Gastroesophageal sphincter (tissue), 3 donors: ENCODE results near the gene CACNA2D3.

Experiments
- CTCF ChIP-seq, 4 experiments: fragments of 200-600 bp in 2 of 4; fragments of 450-650 bp in 2 of 4; sonication (generic) in 1 of 4; IDR thresholded peaks; one replicate each; pipeline ENCODE4 v1.5.1; 2017 to 2019; ENCODE audit warnings: antibody characterized with exemption in 4 of 4, mild to moderate bottlenecking in 2 of 4, moderate library complexity in 2 of 4
- POLR2A ChIP-seq, 2 donors: fragments of 450-650 bp; IDR thresholded peaks; one replicate each; pipeline ENCODE4 v1.6.1; 2017; ENCODE audit warnings: antibody characterized with exemption in 2 of 2, mild to moderate bottlenecking in 2 of 2, moderate library complexity in 1 of 2

- TF ChIP-seq POLR2A (IDR thresholded peaks at IDR 0.05) (no peak), CTCF (IDR thresholded peaks at IDR 0.05) (no peak)
Measured at GRCh38 chr3:54800478-54800877, 678.1 kb downstream of the CACNA2D3 start.
